Suppressor macrophage (primary cell): ENCODE data around the gene ARHGEF16.

ENCODE experiments used
- DNase-seq, 4 experiments: peaks; one replicate each; pipeline ENCODE4 v3.0.0-alpha.2; 2020 to 2022

Gene ARHGEF16

DNA sequence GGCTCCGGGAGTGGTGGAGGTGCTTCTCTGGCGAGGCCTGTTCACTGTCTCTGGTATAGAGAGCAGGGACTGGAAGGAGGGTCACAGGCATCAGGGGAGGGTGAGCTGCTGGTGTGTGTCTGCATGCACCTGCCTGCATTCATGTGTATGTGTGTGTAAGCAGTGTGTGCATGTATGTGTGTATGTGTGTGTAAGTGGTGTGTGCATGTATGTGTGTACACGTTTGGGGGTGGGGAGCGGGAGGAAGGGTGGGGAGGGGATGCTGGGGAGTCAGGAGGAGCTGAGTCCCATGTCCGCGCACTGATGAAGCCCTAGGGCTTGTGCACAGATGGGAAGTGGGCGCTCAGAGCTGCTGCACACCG lies 49.0 kb downstream of the ARHGEF16 start:
- DNase-seq: no peak

DNA sequence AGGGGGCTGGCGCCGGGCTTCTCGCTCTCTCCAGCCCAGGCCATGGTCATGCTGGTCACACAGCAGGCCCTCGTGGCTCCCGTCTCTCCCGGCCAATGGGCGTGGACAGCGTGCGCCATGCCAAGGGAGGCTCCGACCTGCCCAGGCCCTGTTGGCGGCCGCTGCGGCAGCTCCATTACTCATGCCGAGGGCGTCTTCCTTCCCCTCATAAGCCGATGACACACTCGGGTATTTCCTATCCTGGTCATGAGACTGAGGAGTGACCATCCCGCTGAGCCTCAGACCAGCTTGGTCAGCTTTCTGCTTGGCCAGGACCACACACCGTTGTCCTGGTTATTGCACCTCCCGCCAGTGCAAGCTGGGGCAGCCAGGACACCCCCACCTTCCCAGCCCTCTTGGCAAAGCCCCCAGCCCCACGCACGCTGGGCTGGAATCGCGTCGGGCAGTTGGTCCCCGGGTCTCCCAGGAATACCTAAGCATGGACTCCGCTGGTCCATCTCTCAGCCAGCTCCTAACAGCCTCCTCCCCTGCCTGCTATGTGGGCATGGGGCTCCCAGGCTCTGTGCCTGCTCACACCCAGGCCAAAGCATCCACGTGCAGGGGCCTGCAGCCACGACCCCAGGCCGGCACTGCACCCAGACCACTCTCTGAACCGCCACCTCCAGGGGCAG lies 49.8 kb downstream of the ARHGEF16 start:
- peak; percentile 13 to 54 (median 44) for DNase-seq

DNA sequence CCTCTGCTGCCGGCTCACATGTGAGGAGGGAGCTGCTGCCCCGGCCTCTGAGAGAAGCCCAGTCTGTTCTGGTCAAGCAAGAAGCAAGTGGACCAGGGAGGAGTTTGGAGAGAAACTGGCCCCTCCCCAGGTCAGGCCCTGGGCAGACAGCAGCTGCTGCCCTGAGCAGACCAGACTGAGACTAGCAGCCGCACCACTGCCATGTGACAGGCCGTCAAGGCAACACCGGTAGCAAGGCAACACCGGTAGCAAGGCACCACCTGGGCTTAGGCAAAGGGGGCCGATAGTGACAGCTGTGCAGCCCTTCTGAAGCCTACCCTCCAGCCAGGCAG lies 50.3 kb downstream of the ARHGEF16 start:
- DNase-seq: no peak

DNA sequence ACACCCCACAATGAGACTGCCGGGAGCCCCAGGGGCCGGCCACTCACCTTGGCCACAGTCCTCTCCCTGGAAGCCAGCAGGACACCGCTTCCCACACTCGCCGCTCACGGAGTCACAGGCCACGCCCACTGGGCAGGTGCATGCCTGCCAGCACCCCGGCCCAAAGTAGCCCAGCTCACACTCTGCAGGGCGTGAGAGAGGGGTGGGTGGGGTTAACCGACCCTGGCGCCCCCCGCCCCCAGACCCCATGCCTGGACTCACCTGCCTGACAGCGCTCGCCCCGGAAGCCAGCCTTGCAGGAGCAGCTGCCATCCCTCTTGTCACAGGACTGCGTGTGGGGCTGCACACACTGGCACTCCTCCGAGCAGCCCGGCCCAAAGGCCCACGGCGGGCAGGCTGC lies 50.7 kb downstream of the ARHGEF16 start:
- DNase-seq: no peak

DNA sequence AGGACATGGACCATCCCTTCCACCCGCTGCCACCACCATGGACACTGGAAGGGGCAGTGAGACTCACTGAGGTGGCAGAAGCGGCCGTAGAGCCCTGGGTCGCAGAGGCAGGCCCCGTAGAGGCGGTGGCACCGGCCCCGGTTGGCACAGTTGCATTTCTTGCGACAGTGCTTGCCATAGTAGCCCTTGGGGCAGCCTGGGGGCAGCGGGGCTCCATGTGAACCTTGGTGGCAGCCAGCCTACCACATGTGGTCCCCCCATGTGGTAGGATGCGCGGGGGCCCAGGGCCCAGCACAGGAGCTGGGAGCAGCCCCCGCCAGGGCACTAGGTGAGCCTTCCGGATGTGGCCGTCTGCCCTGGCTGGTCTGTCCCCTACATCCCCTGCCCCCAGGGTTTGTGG lies 51.6 kb downstream of the ARHGEF16 start:
- no peak for DNase-seq

DNA sequence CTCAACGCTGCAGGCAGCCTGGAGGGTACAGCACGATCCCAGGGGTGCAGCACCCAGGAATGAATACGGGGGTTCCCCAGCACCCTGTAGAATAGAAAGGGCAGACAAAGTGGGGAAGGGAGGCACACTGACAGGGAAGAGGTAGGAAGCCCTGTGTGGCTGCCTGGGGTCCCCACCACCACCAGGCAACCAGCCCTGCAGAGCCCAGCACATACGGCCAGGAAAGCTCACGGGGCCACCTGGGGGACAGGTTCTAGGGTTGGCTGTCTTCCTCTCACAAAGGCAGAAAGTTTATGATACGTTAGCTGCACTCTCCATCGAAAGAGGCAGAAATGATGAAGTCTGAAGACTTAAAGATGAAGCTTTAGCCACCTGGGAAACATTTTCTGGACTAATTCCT lies 52.5 kb downstream of the ARHGEF16 start:
- DNase-seq: no peak

DNA sequence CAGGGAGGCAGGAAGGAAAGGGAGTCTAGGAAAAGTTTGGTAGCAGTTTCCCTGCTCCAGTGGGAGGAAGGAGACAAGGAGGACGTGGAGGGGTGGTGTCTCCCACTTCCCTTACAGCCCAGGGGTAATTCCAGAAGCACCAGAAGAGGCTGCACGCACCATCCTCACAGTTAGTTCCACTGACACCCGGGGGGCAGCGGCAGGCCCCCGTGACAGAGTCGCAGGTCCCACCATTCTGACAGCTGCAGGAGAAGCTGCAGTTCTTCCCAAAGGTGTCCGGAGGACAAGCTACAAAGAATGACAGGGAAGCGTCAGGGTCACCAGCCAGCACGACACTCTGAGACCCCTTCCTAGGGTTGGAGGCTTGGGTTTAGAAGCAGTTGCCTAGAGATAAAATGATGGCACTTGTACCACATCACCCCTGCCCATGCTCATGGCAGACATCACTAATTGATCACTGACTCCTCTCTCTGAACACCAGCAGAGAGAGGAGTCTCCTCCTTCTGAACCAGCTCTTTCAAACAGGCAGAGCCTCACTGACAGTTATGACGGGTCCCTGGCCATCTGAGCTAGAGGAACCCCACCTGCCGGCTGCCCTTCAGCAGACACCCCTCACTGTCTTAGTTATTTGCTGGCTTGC lies 53.3 kb downstream of the ARHGEF16 start:
- no peak for DNase-seq

DNA sequence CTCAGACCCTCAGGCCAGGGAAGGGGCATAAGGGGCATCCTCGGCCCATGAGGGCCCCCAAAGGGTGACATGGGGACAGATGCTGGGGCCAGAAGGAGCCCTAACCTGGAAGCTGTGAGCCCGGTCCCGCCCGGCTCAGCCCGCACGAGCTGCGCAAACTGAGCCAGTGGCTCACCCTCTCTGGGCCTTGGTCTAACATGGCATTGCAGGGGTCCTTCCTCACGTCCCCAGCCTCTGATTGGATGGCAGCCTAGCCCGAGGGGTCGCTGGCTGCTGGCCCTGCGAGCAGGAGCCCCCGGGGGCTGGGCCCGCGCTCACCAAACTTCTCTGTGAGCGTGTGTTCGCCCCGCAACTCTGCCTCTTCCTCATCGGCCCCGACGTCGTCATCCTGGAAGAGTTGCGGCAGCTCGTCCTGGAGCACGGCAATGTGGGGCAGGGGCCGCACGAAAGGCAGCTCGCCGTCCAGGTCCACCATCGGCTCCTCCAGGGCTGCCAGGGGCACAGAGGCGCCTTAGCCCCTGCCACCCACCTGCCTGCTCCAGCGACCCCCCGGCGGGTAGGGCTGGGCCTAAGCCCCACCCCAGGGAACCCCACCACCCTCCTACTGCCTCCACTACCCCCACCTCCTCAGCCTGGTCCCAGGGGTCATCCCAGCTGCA lies 54.4 kb downstream of the ARHGEF16 start:
- no peak for DNase-seq

DNA sequence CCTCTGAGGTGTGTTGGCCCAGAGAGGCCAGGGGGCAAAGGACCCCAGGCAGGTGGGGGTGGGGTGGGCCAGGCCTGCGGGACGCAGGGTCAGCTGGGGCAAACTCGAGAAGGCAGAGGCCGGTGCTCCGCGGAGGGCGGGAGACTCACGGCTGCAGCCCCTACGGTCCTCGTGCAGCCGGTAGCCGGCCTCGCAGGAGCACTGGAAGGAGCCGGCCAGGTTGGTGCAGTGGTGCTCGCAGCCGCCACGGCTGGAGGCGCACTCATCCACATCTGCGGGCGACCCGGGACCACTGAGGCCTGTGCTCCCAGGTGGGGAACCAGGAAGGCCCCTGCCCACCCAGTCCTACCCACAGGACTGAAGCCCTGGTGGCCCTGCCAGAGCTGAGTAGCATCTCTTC lies 55.3 kb downstream of the ARHGEF16 start:
- no peak for DNase-seq

DNA sequence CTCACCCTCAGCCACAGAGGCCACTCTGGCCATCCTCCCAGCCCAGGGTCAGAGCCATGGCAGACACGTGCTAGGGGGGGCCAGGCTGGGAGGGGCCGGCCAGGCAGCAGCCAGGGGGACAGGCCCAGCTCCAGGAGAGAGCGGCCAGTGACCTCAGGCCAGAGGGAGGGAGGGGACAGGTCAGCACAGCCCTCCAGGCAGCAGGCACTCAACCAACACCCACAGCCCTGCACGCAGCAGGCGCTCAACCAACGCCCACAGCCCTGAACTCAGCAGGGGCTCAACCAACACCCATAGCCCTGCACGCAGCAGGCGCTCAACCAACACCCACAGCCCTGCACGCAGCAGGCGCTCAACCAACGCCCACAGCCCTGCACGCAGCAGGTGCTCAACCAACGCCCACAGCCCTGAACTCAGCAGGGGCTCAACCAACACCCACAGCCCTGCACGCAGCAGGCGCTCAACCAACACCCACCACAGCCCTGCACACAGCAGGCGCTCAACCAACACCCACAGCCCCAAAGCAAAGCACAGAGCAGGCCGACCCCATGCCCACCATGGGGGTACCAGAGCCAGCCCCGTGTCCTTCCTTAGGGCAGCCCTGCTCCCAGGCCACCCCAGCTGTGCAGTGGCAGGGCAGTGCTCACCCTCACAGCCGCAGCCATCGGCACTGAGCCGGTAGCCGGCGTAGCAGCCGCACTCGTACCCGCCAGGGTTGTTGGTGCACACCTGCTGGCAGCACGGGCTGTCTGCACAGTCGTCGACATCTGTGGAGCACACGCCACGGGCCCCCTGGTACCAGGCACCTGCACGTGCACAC lies 55.9 kb downstream of the ARHGEF16 start:
- no peak for DNase-seq

DNA sequence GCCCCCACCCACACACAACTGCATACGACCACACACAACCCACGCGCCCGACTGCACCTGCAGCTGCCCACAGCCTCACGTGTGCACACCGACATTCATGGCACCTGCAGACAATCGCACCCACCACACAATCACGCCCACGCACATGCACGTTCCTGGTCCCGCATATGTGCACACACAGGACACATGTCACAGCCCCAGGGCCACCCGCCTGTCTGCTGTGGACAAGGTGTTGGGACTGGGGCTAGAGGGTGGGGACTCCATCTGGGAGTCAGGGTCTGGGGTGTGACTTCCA lies 56.4 kb downstream of the ARHGEF16 start:
- DNase-seq: no peak

DNA sequence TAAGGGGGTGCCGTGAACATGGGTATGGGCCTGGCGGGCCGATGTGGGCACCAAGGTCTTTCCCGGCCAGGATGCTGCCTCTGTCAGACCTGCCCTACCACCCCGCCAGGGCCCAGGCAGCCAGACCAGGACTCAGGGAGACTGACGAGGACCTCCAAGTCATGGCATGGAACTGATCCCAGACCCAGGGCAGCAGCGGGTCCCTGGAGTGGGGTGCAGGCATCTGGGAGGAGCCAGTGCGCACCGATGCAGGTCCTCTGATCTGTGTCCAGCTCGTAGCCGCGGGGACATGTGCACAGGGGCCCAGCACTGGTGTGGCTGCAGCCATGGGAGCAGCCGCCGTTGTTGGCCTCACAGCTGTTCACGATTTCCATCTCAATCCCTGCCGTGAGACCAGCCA lies 56.8 kb downstream of the ARHGEF16 start:
- DNase-seq: no peak

DNA sequence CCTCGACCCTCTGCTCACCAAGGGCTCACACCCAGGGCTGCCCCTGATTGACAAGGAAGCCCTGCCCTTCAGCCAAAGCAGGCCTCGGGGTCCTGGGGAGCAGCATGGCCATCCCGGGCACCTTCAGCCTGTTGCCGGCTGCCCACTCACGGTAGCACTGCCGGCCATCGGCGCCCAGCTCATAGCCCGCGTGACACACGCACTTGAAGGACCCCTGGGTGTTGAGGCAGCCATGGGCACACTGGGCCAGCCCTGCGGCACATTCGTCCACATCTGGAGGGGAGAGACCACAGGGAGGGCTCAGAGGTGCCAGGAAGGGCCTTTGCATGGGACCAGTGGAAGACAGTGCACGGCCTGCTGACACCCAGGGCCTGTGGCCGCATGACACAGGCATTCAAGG lies 57.4 kb downstream of the ARHGEF16 start:
- DNase-seq: no peak

DNA sequence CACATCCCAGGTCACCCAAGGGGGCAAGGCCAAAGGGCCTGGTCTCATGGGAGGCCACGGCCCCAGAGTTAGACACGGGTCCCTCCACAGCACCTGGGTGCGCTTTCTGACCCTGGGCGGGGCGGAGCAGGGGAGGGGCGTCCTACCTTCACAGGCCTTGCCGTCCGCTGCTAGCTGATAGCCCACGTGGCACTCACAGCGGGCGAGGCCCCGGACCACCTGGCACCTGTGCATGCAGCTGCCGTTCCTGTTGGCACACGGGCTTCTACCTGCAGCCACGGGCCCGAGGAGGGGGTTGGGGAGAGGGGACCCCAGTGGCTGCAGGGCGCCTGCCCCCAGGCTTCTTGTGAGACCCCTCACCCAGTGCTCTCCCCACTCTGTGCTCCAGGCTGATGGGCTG lies 59.9 kb downstream of the ARHGEF16 start:
- DNase-seq: no peak

DNA sequence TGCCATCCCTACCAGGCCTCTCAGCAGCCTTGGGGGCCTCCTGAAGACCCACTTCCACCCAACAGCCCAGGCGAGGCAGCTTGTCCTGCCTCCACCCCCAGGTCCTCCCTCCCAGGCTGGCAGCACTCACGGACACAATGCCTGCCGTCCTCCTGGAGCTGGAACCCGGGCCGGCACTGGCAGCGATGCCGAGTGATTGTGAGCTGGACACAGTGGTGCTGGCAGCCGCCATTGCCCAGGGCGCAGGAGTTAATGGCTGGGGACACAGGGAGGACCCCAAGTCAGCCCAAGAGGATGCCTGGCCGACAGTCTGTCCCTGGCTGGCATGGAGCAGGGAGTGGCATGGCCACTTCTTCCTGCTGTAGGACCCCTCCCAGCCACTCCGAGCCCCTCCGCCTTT lies 60.8 kb downstream of the ARHGEF16 start:
- no peak for DNase-seq

DNA sequence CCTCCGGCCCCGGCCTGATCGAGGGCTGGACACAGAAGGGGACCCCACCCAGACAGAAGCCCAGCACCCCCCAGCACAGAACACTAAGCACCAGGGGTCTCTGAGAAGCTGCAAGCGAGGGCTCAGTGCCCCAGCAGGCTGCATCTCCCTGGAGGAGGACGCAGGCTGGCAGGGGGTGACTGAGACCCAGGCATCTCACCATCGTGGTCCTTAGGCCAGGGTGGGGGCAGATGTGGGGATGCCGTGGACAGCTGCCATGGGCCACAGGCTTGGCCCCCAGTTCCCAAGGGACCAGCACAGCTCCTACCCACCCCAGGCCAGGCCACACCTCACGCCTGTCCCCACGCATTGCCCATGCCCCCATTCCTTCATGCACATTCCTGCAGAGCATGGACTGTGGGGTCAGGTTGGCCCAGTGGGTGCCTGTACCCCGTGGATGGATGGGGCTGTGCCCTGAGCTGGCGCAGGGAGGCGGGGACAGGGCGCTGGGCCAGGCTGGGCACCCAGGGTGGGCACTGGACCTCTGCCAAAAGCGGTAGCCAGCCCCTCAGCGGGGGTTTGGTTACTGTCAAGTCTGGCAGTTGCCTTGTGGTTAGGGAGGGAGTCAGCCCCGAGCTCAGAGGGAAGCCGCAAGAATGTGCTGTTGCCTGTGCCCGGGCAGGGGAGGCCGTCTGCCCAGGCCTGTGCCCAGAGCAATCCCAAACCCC lies 61.5 kb downstream of the ARHGEF16 start:
- DNase-seq: no peak

DNA sequence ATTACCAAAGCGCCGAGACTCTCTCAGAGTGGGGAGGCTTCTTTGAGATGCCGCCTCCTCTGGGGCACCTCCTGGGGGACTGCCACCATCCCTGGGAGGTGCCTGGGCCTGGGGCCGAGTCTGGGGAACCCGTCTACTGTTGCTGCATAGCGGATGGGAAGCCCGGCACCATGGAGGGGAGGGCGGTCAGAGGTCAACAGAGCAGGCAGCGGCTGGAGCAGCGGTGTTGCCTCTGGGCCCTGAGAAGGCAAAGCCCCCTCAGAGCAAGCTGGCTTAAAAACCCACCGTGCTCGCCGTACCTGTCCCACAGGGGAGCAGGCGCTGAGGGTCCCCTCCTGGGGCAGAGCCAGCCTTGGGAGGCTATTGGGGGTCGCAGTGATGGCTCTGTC lies 62.0 kb downstream of the ARHGEF16 start:
- no peak for DNase-seq

DNA sequence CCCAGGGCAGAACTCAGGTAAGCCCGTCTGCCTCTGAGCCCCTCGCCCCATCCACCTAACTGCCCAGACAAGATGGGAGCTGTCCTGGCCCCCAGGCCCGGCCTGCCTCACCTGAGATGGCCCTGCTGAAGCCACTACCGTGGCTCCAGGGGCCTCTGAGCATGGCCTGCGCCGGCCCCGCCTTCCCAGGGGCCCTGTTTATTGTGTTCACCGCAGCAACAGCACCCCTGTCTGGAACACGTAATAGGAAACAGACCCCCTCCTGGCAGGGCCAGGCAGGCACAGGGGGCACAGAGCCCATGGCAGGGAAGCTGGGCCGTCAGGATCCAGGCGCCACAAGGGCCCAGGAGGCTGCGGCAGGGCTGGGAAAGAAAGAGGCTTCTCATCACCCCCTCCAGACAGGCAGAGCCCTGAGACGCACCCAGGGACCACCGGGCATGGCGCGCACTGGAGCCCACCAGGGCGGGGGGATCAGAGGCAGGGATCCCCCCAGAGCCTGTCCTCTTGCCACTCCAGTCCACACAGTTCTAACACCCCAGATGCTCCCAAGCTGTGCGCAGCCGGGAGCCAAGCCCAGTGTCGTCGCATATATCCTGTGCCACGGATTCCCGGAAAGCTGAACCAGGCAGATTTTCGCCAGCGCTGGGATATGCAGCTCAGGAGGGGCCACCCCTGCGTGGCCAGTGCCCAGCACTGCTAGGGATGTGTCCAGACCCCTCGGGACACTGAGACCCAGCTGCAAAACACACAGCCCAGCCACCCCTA lies 62.6 kb downstream of the ARHGEF16 start:
- no peak for DNase-seq

DNA sequence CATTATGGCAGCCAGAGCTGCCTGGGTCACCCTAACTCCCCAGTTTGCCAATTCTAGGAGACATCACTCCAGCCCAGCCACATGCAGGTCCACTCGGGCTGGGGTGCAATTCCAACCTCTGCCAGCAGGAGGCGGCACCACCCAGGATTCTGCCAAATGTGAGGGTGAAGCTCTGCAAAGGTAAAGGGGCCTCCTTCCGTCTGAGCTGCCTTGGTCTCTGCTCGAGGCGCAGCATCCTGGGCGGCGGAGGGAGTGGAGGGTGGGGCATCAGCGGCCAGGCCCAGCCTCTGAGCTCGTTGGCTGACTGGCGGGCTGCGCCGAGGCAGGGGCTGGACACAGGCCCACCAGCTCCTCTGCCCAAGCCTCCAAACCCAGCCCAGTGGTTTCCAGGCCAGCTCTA lies 63.8 kb downstream of the ARHGEF16 start:
- no peak for DNase-seq

DNA sequence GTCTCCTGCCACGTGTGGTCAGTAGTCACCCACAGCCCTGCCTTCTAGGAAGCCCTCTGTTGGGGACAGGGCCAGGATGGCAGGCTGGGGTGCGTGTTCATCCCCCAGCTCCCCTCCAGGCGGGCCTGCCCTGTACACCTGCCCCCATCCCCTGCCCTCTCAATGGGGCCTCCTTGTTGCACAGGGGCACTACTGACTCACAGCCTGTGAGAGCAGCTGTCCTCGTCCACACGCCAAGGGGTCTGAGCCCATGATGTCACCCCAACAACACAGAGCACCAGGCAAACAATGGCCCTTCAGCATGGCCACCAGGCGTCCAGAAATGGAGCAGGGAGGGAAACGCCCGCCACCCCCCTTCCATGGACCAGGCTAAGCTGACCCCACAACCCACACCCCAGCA lies 64.3 kb downstream of the ARHGEF16 start:
- DNase-seq: no peak

DNA sequence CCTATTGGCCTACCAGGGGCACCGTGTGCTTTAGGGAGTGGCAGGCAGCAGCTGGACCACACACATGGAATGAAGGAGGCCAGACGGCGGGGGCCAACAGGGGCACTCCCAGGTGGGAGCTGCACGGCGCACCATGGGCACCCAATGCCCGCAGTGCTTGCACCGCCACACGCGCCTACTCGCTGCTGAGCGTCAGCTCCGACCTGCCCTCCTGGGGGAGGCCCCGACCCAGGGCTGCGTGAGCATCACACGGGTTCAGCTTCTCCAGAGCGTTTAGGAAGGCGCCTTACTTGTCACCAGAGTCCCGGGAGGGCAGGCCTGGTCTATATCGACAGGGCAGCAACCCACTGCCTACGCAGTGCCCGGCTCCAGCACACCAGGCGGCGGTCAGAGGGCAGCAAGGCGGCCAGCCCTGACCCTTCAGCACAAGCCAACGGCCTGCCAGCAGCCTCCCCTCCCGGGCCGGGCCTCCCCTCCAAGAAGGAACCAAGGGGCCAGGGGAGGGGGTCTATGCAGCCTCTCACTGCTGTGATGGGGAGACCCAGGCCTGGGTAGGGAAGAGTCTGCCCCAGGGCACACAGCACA lies 64.9 kb downstream of the ARHGEF16 start:
- DNase-seq: no peak
